Colon (tissue), 2 donors: ENCODE data around the gene ST14.
"Not testable (repeated sequence)": the region's sequence is repeated elsewhere in the genome, so short reads cannot be mapped to it uniquely, and the experiment has no call there.

Source experiments
- FAIRE-seq: peaks from 2 replicates; lab custom pipeline; 2012; peaks lifted over from hg19 to GRCh38; lab: Jason Lieb, UNC
- donor health status: control.
- donor health status: control.

The ST14 gene

GRCh38 chr11:130237282-130238006 is 77.9 kb downstream of the ST14 start:
- no peak for FAIRE-seq

GRCh38 chr11:130241713-130242112 is 82.1 kb downstream of the ST14 start:
- no peak for FAIRE-seq

GRCh38 chr11:130243816-130244215 is 84.2 kb downstream of the ST14 start:
- FAIRE-seq, result no peak

GRCh38 chr11:130244848-130245247 is 85.3 kb downstream of the ST14 start:
- FAIRE-seq, result no peak

- FAIRE-seq, result not testable (repeated sequence)
Measured at GRCh38 chr11:130245375-130245774, 85.8 kb downstream of the ST14 start.

- no peak for FAIRE-seq
Measured at GRCh38 chr11:130246270-130246669, 86.7 kb downstream of the ST14 start.

- no peak for FAIRE-seq
Measured at GRCh38 chr11:130246738-130247137, 87.2 kb downstream of the ST14 start.

- FAIRE-seq, result no peak
Measured at GRCh38 chr11:130247319-130247718, 87.7 kb downstream of the ST14 start.

- no peak for FAIRE-seq
Measured at GRCh38 chr11:130249371-130249770, 89.8 kb downstream of the ST14 start.

- FAIRE-seq, result not testable (repeated sequence)
Measured at GRCh38 chr11:130249929-130250328, 90.3 kb downstream of the ST14 start.

GRCh38 chr11:130251763-130252162 is 92.2 kb downstream of the ST14 start:
- FAIRE-seq, result not testable (repeated sequence)
